GM12892 (cell line): Measurements from ENCODE around the gene RGS7.

Experiments
- POLR2A ChIP-seq: IDR thresholded peaks from 2 replicates; pipeline ENCODE4 v1.6.1; 2011; ENCODE audit warnings: low read depth, low read length, control low read depth
- POLR2AphosphoS5 ChIP-seq: IDR thresholded peaks from 2 replicates; pipeline ENCODE4 v1.6.1; 2011; ENCODE audit warnings: low read depth, low read length, control low read depth

- TF ChIP-seq POLR2A (no peak), POLR2AphosphoS5 (no peak)
Observed at GRCh38 chr1:241390526-241390925, 33.5 kb upstream of the RGS7 start.
